ENCODE results near the gene PPAT. TPM values are rescaled to one million over a fixed set of nuclear protein-coding genes. Genes with fewer than 3 reads are reported as not detected.
A peak's percentile ranks its signal among the peaks of the same experiment; 100 is the strongest.

PPAT gene
- total and polyA plus RNA-seq, 8 donors = 1.6 to 10.0 (median 5.5) TPM

- Histone ChIP-seq H3K36me3 (no peaks in the 10 kb centered on the region), H3K4me3 (no peak overlapping the region), H3K9me3 (no peaks in the 10 kb centered on the region), H3K4me1 (peaks cover 0 to 5% (median 3%) of the 10 kb centered on the region in 3 donors), H3K27ac (no peak overlapping the region), H3K27me3 (no peaks in the 10 kb centered on the region)
- 97 to 100% methylated on average over 1 of the region's 1 CpG for WGBS, 2 donors
- ATAC-seq (no peak), FAIRE-seq (no peak), DNase-seq (no peak)
- TF ChIP-seq CTCF (IDR thresholded peaks at IDR 0.05) = no peak
- intact Hi-C loops (cut with DNase I) = loop anchor here in 1 of 3 donors (10.0 kb wide), 1 partner anchor 118 kb away; no protein-coding TSS in a partner anchor
Observed at GRCh38 chr4:56427179-56427578, 8.2 kb downstream of the PPAT start.

DNA sequence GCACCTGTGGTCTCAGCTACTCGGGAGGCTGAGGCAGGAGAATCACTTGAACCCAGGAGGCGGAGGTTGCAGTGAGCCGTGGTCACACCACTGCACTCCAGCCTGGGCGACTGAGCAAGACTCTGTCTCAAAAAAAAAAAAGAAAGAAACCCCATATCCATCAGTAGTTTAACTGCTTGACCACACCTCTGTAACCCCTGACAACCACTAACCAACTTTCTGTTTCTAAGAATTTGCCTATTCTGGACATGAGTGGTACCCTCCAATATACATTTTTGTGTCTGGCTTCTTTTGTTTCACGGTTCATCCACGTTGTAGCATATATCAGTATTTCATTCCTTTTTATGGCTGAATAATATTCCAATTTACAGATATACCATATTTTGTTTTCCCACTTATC is 9.1 kb downstream of the PPAT start:
- no peak overlapping the region for H3K27ac ChIP-seq

GRCh38 chr4:56425518-56425917 is 9.9 kb downstream of the PPAT start:
- no peak for FAIRE-seq
- 83 to 84% methylated on average over 3 of the region's 3 CpGs for WGBS, 2 donors
- Histone ChIP-seq H3K27me3 (no peaks in the 10 kb centered on the region), H3K4me1 (peaks cover 0 to 5% (median 3%) of the 10 kb centered on the region in 3 donors), H3K36me3 (no peaks in the 10 kb centered on the region), H3K9me3 (no peaks in the 10 kb centered on the region), H3K27ac (no peak overlapping the region), H3K4me3 (no peak overlapping the region)
- intact Hi-C loops (cut with DNase I) = loop anchor here in 1 of 3 donors (10.0 kb wide), 1 partner anchor 119 kb away; no protein-coding TSS in a partner anchor
- no peak for DNase-seq
- no peak for ATAC-seq
- TF ChIP-seq CTCF (IDR thresholded peaks at IDR 0.05) = no peak

More for the DNA sequence above, 9.1 kb downstream of the PPAT start:
- TF ChIP-seq CTCF (IDR thresholded peaks at IDR 0.05) = no peak
- H3K27me3 ChIP-seq = no peaks in the 10 kb centered on the region
- intact Hi-C loops (cut with DNase I) = loop anchor here in 1 of 3 donors (10.0 kb wide), 1 partner anchor 119 kb away; no protein-coding TSS in a partner anchor
- ATAC-seq (no peak), DNase-seq (no peak), FAIRE-seq (no peak)
- H3K36me3 ChIP-seq = no peaks in the 10 kb centered on the region
- no peak overlapping the region for H3K4me3 ChIP-seq
- no peaks in the 10 kb centered on the region for H3K9me3 ChIP-seq
- peaks cover 0 to 5% (median 3%) of the 10 kb centered on the region in 3 donors for H3K4me1 ChIP-seq
- 94 to 96% methylated on average over 6 of the region's 6 CpGs for WGBS, 2 donors

DNA sequence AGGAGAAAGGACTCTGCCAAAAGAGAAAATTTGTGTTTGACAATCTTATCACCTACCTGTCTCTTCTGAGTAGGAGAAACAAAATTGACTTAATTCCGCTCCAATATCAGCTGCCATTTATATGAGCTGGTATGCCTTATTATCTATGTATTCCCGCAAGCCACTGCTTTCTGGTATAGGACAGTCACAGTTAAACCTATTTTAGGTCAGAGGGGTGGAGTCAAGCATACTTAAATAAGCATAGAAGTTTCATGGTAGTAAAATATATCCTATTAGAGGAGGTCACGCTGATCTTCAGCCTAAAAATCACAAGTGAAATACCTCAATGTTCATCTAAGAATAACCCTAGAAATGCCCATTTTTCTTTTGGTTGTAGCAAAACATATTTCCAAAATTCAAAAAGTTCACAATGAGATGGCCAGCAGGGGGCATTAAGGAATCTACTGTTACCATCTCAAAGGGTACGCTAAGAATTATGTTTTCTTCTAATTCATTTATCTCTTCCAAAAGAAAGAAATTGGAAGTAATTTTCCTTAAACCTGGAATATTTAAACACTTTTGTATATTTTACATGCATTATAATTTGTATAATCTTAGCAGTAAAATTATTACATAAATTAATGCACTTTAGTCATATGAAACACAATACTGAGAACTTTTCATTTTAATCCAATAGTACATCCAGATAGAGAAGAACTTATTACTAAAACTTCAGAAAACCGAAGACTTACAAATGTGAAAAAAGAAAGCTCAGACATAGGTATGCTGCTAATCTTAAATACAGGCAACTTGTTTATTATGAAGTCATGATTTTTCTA is 10.5 kb downstream of the PPAT start:
- intact Hi-C loops (cut with DNase I) = loop anchor here in 1 of 3 donors (10.0 kb wide), 1 partner anchor 120 kb away; no protein-coding TSS in a partner anchor
- Histone ChIP-seq H3K4me1 (peaks cover 0 to 5% (median 3%) of the 10 kb centered on the region in 3 donors), H3K27me3 (no peaks in the 10 kb centered on the region), H3K9me3 (no peaks in the 10 kb centered on the region), H3K4me3 (no peak overlapping the region), H3K27ac (no peak overlapping the region), H3K36me3 (no peaks in the 10 kb centered on the region)
- FAIRE-seq (peak; percentile 87), DNase-seq (no peak), ATAC-seq (peak in 3 of 4 donors; percentile 62 to 76 (median 70))
- 30 to 32% methylated on average over 5 of the region's 5 CpGs for WGBS, 2 donors
- TF ChIP-seq CTCF (IDR thresholded peaks at IDR 0.05) = peak; percentile 25 to 61 (median 54)
